SH-SY5Y (cell line): ENCODE measurements around the gene RMND5A.

Source experiments
- GATA2 ChIP-seq: IDR thresholded peaks from 2 replicates; pipeline ENCODE4 v1.6.1; 2011; ENCODE audit warnings: mild to moderate bottlenecking, low read depth, low read length
- GATA3 ChIP-seq: IDR thresholded peaks from 2 replicates; pipeline ENCODE4 v1.6.1; 2011; ENCODE audit warnings: low read depth, mild to moderate bottlenecking, low read length, moderate library complexity

- TF ChIP-seq GATA2 (no peak), GATA3 (no peak)
These were observed 49.7 kb downstream of the RMND5A start for GRCh38 chr2:86769838-86770237.
